Stimulated activated naive CD8-positive, alpha-beta T cell treated with anti-CD3 and anti-CD28 coated beads, Interleukin-15, Interleukin-2, amounts not matched to agents 100 ng/mL and 50 ng/mL, for 24 hours (primary cell): Measurements from ENCODE around the gene SLC5A10.
"Not testable (repeated sequence)": the region's sequence is repeated elsewhere in the genome, so short reads cannot be mapped to it uniquely, and the experiment has no call there.

Experiments
- H3K27ac Mint-ChIP-seq: one replicate; pipeline ENCODE4 v1.8.0; 2021; ENCODE audit warnings: mild to moderate bottlenecking, mixed read lengths
- H3K27me3 Mint-ChIP-seq: one replicate; pipeline ENCODE4 v1.8.0; 2021; ENCODE audit warnings: mixed read lengths
- H3K36me3 Mint-ChIP-seq: one replicate; pipeline ENCODE4 v1.8.0; 2021; ENCODE audit warnings: low read depth, mixed read lengths
- H3K4me1 Mint-ChIP-seq: one replicate; pipeline ENCODE4 v1.8.0; 2021; ENCODE audit warnings: low read depth, mixed read lengths
- H3K4me3 Mint-ChIP-seq: one replicate; pipeline ENCODE4 v1.8.0; 2021; ENCODE audit warnings: mild to moderate bottlenecking, mixed read lengths
- H3K9me3 Mint-ChIP-seq: one replicate; pipeline ENCODE4 v1.8.0; 2021; ENCODE audit warnings: mixed read lengths

SLC5A10 gene

GRCh38 chr17:19036186-19036585 lies 84.2 kb downstream of the SLC5A10 start:
- not testable (repeated sequence) for H3K9me3 Mint-ChIP-seq, H3K4me1 Mint-ChIP-seq, H3K27ac Mint-ChIP-seq, H3K4me3 Mint-ChIP-seq, H3K27me3 Mint-ChIP-seq, H3K36me3 Mint-ChIP-seq

DNA sequence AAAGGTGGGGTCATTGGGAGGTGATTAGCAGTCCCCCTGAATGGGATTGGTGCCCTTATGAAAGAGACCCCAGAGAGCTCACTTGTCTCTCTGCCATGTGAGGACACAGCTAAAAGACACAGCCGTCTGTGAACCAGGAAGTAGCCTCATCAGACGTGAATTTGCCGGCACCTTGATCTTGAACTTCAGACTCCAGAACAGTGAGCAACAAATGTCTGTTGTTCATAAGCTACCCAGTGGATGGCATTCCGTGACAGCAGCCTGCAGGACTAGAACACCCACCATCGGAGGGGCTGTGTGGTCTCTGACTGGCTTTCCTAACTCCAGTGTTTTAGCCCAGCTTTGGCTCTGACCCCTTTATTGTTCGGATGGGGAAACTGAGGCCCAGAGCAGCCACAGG lies 85.6 kb downstream of the SLC5A10 start:
- not testable (repeated sequence) for H3K4me1 Mint-ChIP-seq

GRCh38 chr17:19038007-19038406 lies 86.0 kb downstream of the SLC5A10 start:
- H3K4me1 Mint-ChIP-seq, H3K36me3 Mint-ChIP-seq, H3K27me3 Mint-ChIP-seq, H3K4me3 Mint-ChIP-seq, H3K9me3 Mint-ChIP-seq, H3K27ac Mint-ChIP-seq: not testable (repeated sequence)

More for the DNA sequence above, 85.6 kb downstream of the SLC5A10 start:
- not testable (repeated sequence) for H3K4me3 Mint-ChIP-seq, H3K27me3 Mint-ChIP-seq, H3K36me3 Mint-ChIP-seq, H3K9me3 Mint-ChIP-seq, H3K27ac Mint-ChIP-seq

DNA sequence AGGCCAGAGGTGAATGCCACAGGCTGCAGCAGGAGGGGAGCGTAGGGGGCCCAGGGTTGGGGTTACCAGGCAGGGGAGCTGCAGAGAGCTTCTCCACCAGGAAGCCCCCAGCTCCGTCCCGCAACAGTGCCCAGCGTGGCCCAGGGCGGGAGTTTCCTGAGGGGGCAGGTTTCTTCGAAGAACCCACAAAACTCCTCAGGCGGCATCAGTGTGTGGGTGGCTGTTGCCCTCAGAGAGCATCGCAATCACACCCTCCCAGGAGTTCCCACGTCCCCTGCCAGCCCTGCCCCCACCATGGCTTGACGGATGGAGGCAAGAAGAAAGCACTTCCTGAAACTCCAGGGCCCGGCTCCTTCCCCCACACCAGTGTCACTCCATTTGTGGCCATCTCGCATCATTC lies 86.8 kb downstream of the SLC5A10 start:
- not testable (repeated sequence) for H3K27ac Mint-ChIP-seq, H3K4me1 Mint-ChIP-seq, H3K9me3 Mint-ChIP-seq, H3K27me3 Mint-ChIP-seq, H3K4me3 Mint-ChIP-seq, H3K36me3 Mint-ChIP-seq

DNA sequence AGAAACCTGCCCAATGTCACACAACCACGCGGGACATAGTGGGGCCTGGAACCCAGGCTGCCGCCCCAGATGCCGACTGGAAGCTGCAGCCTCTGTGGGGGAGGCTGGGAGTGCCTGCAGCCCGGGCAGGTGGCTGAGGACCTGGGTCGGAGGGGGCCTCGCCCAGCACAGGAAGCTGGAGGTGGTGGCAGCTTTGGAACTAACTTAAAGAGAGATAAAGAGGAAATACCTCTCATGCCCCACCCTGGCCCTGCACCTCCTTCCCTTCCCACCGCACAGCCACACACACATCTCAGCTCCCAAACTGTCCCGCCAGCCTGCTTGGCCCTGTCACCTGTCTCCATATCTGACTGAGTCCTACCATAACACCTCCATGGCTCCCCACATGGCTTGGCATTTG lies 88.4 kb downstream of the SLC5A10 start:
- H3K4me1 Mint-ChIP-seq, H3K4me3 Mint-ChIP-seq, H3K27me3 Mint-ChIP-seq, H3K9me3 Mint-ChIP-seq, H3K27ac Mint-ChIP-seq, H3K36me3 Mint-ChIP-seq: not testable (repeated sequence)

- H3K4me1 Mint-ChIP-seq, H3K27ac Mint-ChIP-seq, H3K27me3 Mint-ChIP-seq, H3K36me3 Mint-ChIP-seq, H3K4me3 Mint-ChIP-seq, H3K9me3 Mint-ChIP-seq: not testable (repeated sequence)
Measured at GRCh38 chr17:19041871-19042270, 89.9 kb downstream of the SLC5A10 start.

- H3K27me3 Mint-ChIP-seq, H3K4me3 Mint-ChIP-seq, H3K4me1 Mint-ChIP-seq, H3K36me3 Mint-ChIP-seq, H3K27ac Mint-ChIP-seq, H3K9me3 Mint-ChIP-seq: not testable (repeated sequence)
Measured at GRCh38 chr17:19042369-19042768, 90.4 kb downstream of the SLC5A10 start.

DNA sequence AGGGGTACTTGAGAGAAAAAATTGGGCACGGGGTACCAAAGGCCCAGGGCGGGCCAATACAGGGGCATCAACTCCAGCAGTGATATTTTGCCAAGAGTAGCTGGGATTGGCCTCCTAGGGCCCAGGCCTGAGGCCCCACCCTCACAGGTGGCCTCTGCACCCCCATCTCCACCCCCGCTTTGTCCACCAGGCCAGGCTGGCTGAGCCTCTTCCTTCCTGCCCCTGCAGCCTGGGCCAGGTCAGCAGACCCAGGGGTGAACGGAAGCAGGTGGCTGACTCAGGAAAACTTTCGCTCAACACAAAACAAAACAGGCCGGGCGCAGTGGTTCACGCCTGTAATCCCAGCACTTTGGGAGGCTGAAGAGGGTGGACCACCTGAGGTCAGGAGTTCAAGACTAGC lies 91.1 kb downstream of the SLC5A10 start:
- not testable (repeated sequence) for H3K4me3 Mint-ChIP-seq

GRCh38 chr17:19044643-19045042 lies 92.7 kb downstream of the SLC5A10 start:
- H3K4me1 Mint-ChIP-seq, H3K36me3 Mint-ChIP-seq, H3K9me3 Mint-ChIP-seq, H3K4me3 Mint-ChIP-seq, H3K27me3 Mint-ChIP-seq, H3K27ac Mint-ChIP-seq: not testable (repeated sequence)

More for the DNA sequence above, 91.1 kb downstream of the SLC5A10 start:
- not testable (repeated sequence) for H3K27ac Mint-ChIP-seq, H3K9me3 Mint-ChIP-seq, H3K36me3 Mint-ChIP-seq, H3K4me1 Mint-ChIP-seq, H3K27me3 Mint-ChIP-seq

DNA sequence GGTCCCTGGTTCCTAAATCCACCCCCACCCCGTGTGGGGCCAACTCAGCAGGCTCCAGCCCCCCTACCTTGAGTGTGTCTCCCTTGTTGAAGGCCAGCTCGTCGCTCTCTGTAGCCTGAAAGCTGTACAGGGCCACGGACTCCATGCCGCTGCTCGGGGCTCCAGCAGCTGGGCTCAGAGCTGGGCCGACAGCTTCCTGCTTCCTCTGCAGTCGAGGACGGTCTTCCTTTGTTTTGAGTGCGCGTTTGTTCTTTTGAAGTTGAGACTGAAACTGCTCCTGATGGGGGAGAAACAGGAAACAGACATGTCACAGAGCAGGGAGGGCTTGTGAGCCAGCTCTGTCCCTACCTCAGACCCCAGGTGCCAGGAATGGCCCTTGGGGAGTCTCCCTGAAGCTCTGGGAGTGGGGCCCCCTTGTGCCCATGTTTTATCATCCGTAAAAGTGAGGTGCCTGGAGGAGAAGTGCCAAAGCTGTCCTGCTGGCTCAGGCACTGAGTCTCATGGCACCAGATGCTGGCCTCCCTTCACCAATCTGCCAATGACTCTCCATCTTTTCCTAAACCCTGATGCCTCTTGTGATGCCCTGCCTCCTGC lies 94.9 kb downstream of the SLC5A10 start, which contains the start of gene GRAP:
TSS of gene GRAP (minus strand) at position 176 of the 594 bp plus-strand sequence. CDS start at position 145, 31 bp downstream.
- not testable (repeated sequence) for H3K36me3 Mint-ChIP-seq, H3K27me3 Mint-ChIP-seq, H3K9me3 Mint-ChIP-seq, H3K27ac Mint-ChIP-seq, H3K4me3 Mint-ChIP-seq, H3K4me1 Mint-ChIP-seq

GRCh38 chr17:19047510-19047909 lies 95.5 kb downstream of the SLC5A10 start:
- H3K27me3 Mint-ChIP-seq, H3K9me3 Mint-ChIP-seq, H3K4me3 Mint-ChIP-seq: not testable (repeated sequence)

GRCh38 chr17:19048826-19049225 lies 96.9 kb downstream of the SLC5A10 start:
- not testable (repeated sequence) for H3K4me1 Mint-ChIP-seq, H3K9me3 Mint-ChIP-seq, H3K4me3 Mint-ChIP-seq, H3K27me3 Mint-ChIP-seq, H3K27ac Mint-ChIP-seq, H3K36me3 Mint-ChIP-seq

More at GRCh38 chr17:19047510-19047909, 95.5 kb downstream of the SLC5A10 start:
- not testable (repeated sequence) for H3K27ac Mint-ChIP-seq, H3K36me3 Mint-ChIP-seq, H3K4me1 Mint-ChIP-seq

- H3K9me3 Mint-ChIP-seq, H3K27ac Mint-ChIP-seq, H3K27me3 Mint-ChIP-seq, H3K4me3 Mint-ChIP-seq, H3K4me1 Mint-ChIP-seq, H3K36me3 Mint-ChIP-seq: not testable (repeated sequence)
Measured at GRCh38 chr17:19055447-19055846, 103.5 kb downstream of the SLC5A10 start.

GRCh38 chr17:19062009-19062717 lies 110.2 kb downstream of the SLC5A10 start:
- not testable (repeated sequence) for H3K4me3 Mint-ChIP-seq, H3K4me1 Mint-ChIP-seq, H3K27me3 Mint-ChIP-seq, H3K9me3 Mint-ChIP-seq, H3K27ac Mint-ChIP-seq, H3K36me3 Mint-ChIP-seq

- H3K27ac Mint-ChIP-seq, H3K36me3 Mint-ChIP-seq, H3K9me3 Mint-ChIP-seq, H3K27me3 Mint-ChIP-seq, H3K4me1 Mint-ChIP-seq, H3K4me3 Mint-ChIP-seq: not testable (repeated sequence)
Measured at GRCh38 chr17:19062718-19063325, 110.9 kb downstream of the SLC5A10 start.
